Panc1 (cell line): ENCODE data around the gene PIK3R1. TPM values are rescaled to one million over a fixed set of nuclear protein-coding genes. Genes with fewer than 3 reads are reported as not detected.

Experiments
- ATAC-seq: fragments of 200-7000 bp; cut with Tn5 transposase; 2 replicates; pipeline ENCODE4 v1.9.1; 2020; ENCODE audit warnings: mild to moderate bottlenecking, moderate library complexity
- BruUV-seq: library from RNA; stranded (reverse); fragments of 400-500 nt; replicated peaks from 2 replicates; lab custom pipeline; 2021; lab: Mats Ljungman, UMichigan
- CTCF ChIA-PET: fragments of 300-600 bp; sonication (Branson Sonifier 250); formaldehyde crosslinking; loops from one replicate; lab custom pipeline; 2022; ENCODE audit warnings: antibody characterized with exemption; lab: Charles Lee
- POLR2A ChIA-PET: fragments of 300-600 bp; sonication (Branson Sonifier 250); formaldehyde crosslinking; loops from one replicate; lab custom pipeline; 2022; ENCODE audit warnings: antibody characterized with exemption; lab: Charles Lee
- DNase-seq: peaks from one replicate; pipeline ENCODE4 v3.0.0-alpha.2; 2010; ENCODE audit warnings: low read depth, low spot score
- H3K27ac ChIP-seq: 2 replicates; pipeline ENCODE4 v1.5.1; 2011; ENCODE audit warnings: mild to moderate bottlenecking, low read length, inconsistent platforms
- H3K27me3 ChIP-seq: fragments of 200-500 bp; sonication (Bioruptor generic); 2 replicates; pipeline ENCODE4 v1.6.0; 2014; ENCODE audit warnings: low read length, inconsistent platforms; ENCODE audit not compliant: control insufficient read depth, insufficient read depth
- H3K36me3 ChIP-seq: fragments of 200-500 bp; sonication (Bioruptor generic); 2 replicates; pipeline ENCODE4 v1.5.1; 2014; ENCODE audit warnings: inconsistent platforms, mild to moderate bottlenecking, low read length, moderate library complexity; ENCODE audit not compliant: control insufficient read depth, insufficient read depth
- H3K4me1 ChIP-seq: 2 replicates; pipeline ENCODE4 v1.5.1; 2011; ENCODE audit warnings: inconsistent platforms, mild to moderate bottlenecking, low read length, moderate library complexity; ENCODE audit not compliant: control insufficient read depth, insufficient read depth
- H3K4me3 ChIP-seq, 2 experiments: 2 replicates each; pipeline ENCODE4 v1.5.1; 2011 to 2012; ENCODE audit warnings: low read depth in 2 of 2, low read length in 2 of 2, mild to moderate bottlenecking in 2 of 2, inconsistent platforms in 1 of 2, moderate library complexity in 1 of 2
- H3K9me3 ChIP-seq: fragments of 200-500 bp; sonication (Bioruptor generic); 2 replicates; pipeline ENCODE4 v1.5.1; 2014; ENCODE audit warnings: low read depth, mild to moderate bottlenecking, inconsistent platforms, low read length, moderate library complexity; ENCODE audit not compliant: control insufficient read depth, insufficient read depth
- CTCF ChIP-seq: fragments of 450-650 bp; IDR thresholded peaks from 2 replicates; pipeline ENCODE4 v1.5.1; 2017; ENCODE audit warnings: mild to moderate bottlenecking
- POLR2AphosphoS5 ChIP-seq: IDR thresholded peaks from 2 replicates; pipeline ENCODE4 v1.6.1; 2012; ENCODE audit warnings: mild to moderate bottlenecking, low read depth, low read length, moderate library complexity
- REST ChIP-seq, 2 experiments: IDR thresholded peaks; 2 replicates each; pipeline ENCODE4 v1.6.1; 2011 to 2012; ENCODE audit warnings: low read depth in 2 of 2, control low read depth in 1 of 2, low read length in 1 of 2, mild to moderate bottlenecking in 1 of 2, moderate library complexity in 1 of 2; ENCODE audit not compliant: insufficient read depth in 1 of 2
- SIN3A ChIP-seq: IDR thresholded peaks from 2 replicates; pipeline ENCODE4 v1.6.1; 2012; ENCODE audit warnings: low read depth, mild to moderate bottlenecking, low read length, moderate library complexity, borderline replicate concordance; ENCODE audit not compliant: insufficient read depth
- TCF7L2 ChIP-seq: IDR thresholded peaks from 2 replicates; pipeline ENCODE4 v1.6.1; 2011; ENCODE audit warnings: mild to moderate bottlenecking, low read depth, low read length, inconsistent platforms
- in situ Hi-C: cut with HindIII; loops from 2 replicates; pipeline ENCODE4 v1.10.0; 2016; ENCODE audit warnings: low sequenced_read_pairs, low pct_unique_long_range_greater_than_20kb
- intact Hi-C: fragments of 100-400 bp; cut with micrococcal nuclease; formaldehyde crosslinking; loops from one replicate; pipeline ENCODE4 v1.10.0; 2022; ENCODE audit not compliant: unreplicated experiment
- total RNA-seq: library from RNA; stranded (reverse); gene quantifications from one replicate; pipeline ENCODE4 v1.2.1, GENCODE V29; 2021; ENCODE audit not compliant: unreplicated experiment

The PIK3R1 gene
- total RNA-seq, 1 experiment from 2014 or later, result 23.4 TPM

- Histone ChIP-seq H3K4me1 (peaks cover 16% of the 10 kb centered on the region), H3K36me3 (peaks cover 2% of the 10 kb centered on the region; the same call in 1 of the 2 replicates), H3K27ac (0 out of 2 replicates have a peak overlapping the region, but pooled peaks have one; percentile 12), H3K27me3 (no peaks in the 10 kb centered on the region), H3K9me3 (no peaks in the 10 kb centered on the region), H3K4me3 (no peak overlapping the region)
- no TSS peak for BruUV-seq
- in situ Hi-C loops (no loop called here), intact Hi-C loops (loop anchor here (5.0 kb wide), 2 partner anchors 177 to 677 kb away; no protein-coding TSS in a partner anchor)
- ATAC-seq (no peak), DNase-seq (no peak)
- ChIA-PET CTCF (interaction anchor here (0.6 kb wide), 1 partner anchor 23 kb away, joined by 3 read pairs; no protein-coding TSS in a partner anchor), POLR2A (no interaction called here)
- TF ChIP-seq SIN3A, result no peak
- no peak for TF ChIP-seq POLR2AphosphoS5
- no peak for TF ChIP-seq TCF7L2
- no peak for TF ChIP-seq CTCF
- TF ChIP-seq REST (IDR thresholded peaks at IDR 0.05; ENCODE audit: insufficient read depth in 1 of 2, low read depth in 2 of 2, low read length in 1 of 2), result no peak
Observed at GRCh38 chr5:68285075-68285840, 69.7 kb downstream of the PIK3R1 start.

- ChIA-PET CTCF (interaction anchor here (0.7 to 1.0 kb wide), 2 partner anchors 14 to 676 kb away, joined by 4 to 8 read pairs; no protein-coding TSS in a partner anchor), POLR2A (no interaction called here)
- Histone ChIP-seq H3K27me3 (no peaks in the 10 kb centered on the region), H3K36me3 (no peaks in the 10 kb centered on the region; the same call in 1 of the 2 replicates), H3K9me3 (no peaks in the 10 kb centered on the region), H3K4me3 (no peak overlapping the region), H3K4me1 (peaks cover 16% of the 10 kb centered on the region), H3K27ac (no peak overlapping the region)
- BruUV-seq, result no TSS peak
- ATAC-seq (no peak), DNase-seq (peak; percentile 53)
- peak; percentile 78; the same call in 1 of the 2 replicates for TF ChIP-seq CTCF
- no peak for TF ChIP-seq TCF7L2
- intact Hi-C loops, result loop anchor here (5.0 kb wide), 2 partner anchors 176 to 676 kb away; no protein-coding TSS in a partner anchor
- in situ Hi-C loops, result no loop called here
Observed at GRCh38 chr5:68285851-68286611, 70.5 kb downstream of the PIK3R1 start.
